Vagina (tissue), 2 donors: ENCODE data around the gene IFIT3.

Source experiments
- CTCF ChIP-seq, 3 experiments: fragments of 450-650 bp in 2 of 3; fragments of 200-600 bp in 1 of 3; sonication (generic) in 1 of 3; IDR thresholded peaks; one replicate each; pipeline ENCODE4 v1.5.1; 2017 to 2019; ENCODE audit warnings: antibody characterized with exemption in 3 of 3, mild to moderate bottlenecking in 2 of 3, moderate library complexity in 2 of 3
- POLR2A ChIP-seq, 2 donors: fragments of 450-650 bp; IDR thresholded peaks; one replicate each; pipeline ENCODE4 v1.6.1; 2017; ENCODE audit warnings: antibody characterized with exemption in 2 of 2, mild to moderate bottlenecking in 2 of 2, moderate library complexity in 2 of 2
- POLR2AphosphoS5 ChIP-seq, 2 donors: sonication (generic); formaldehyde crosslinking; IDR thresholded peaks; one replicate each; pipeline ENCODE4 v1.9.0; 2017; ENCODE audit warnings: antibody characterized with exemption in 2 of 2, mild to moderate bottlenecking in 2 of 2, low read depth in 1 of 2; ENCODE audit not compliant: insufficient read depth in 1 of 2

- TF ChIP-seq POLR2A (IDR thresholded peaks at IDR 0.05), result no peak
- TF ChIP-seq CTCF (IDR thresholded peaks at IDR 0.05), result no peak
- no peak for TF ChIP-seq POLR2AphosphoS5 (IDR thresholded peaks at IDR 0.05; ENCODE audit: insufficient read depth in 1 of 2, low read depth in 1 of 2)
Measured at GRCh38 chr10:89306434-89307268, 21.1 kb upstream of the IFIT3 start.
